WTC11 (cell line): ENCODE results near the gene SFI1. TPM values are rescaled to one million over a fixed set of nuclear protein-coding genes. Genes with fewer than 3 reads are reported as not detected.

Experiments
- ATAC-seq: fragments of 200-7000 bp; cut with Tn5 transposase; 2 replicates; pipeline ENCODE4 v1.10.0; 2021; ENCODE audit warnings: mild to moderate bottlenecking, moderate library complexity
- CTCF ChIA-PET: fragments of 300-600 bp; sonication (Branson Sonifier 250); formaldehyde crosslinking; loops from one replicate; lab custom pipeline; 2021; ENCODE audit warnings: antibody characterized with exemption; lab: Charles Lee
- POLR2A ChIA-PET: fragments of 350-600 bp; sonication (Branson Sonifier 250); formaldehyde crosslinking; loops from one replicate; lab custom pipeline; 2021; ENCODE audit warnings: antibody characterized with exemption; lab: Charles Lee
- DNase-seq: peaks from one replicate; pipeline ENCODE4 v3.0.0; 2021; ENCODE audit warnings: low spot score
- H3K27ac Mint-ChIP-seq: 2 replicates; pipeline ENCODE4 v1.8.0; 2021; ENCODE audit warnings: mixed read lengths
- H3K27me3 Mint-ChIP-seq: 2 replicates; pipeline ENCODE4 v1.8.0; 2021; ENCODE audit warnings: low read depth, mild to moderate bottlenecking, moderate library complexity, mixed read lengths
- H3K36me3 Mint-ChIP-seq: 2 replicates; pipeline ENCODE4 v1.8.0; 2021; ENCODE audit warnings: mixed read lengths
- H3K4me1 Mint-ChIP-seq: 2 replicates; pipeline ENCODE4 v1.8.0; 2022; ENCODE audit warnings: mixed read lengths
- H3K4me3 Mint-ChIP-seq: 2 replicates; pipeline ENCODE4 v1.8.0; 2021; ENCODE audit warnings: mild to moderate bottlenecking, moderate library complexity, mixed read lengths
- H3K9me3 Mint-ChIP-seq: 2 replicates; pipeline ENCODE4 v1.8.0; 2021; ENCODE audit warnings: mixed read lengths
- AFF4 ChIP-seq: sonication (generic); formaldehyde crosslinking; IDR thresholded peaks from 2 replicates; pipeline ENCODE4 v1.8.1; 2023; ENCODE audit warnings: mild to moderate bottlenecking, missing genetic modification reagents, borderline replicate concordance
- CBFB ChIP-seq: sonication (generic); formaldehyde crosslinking; IDR thresholded peaks from 2 replicates; pipeline ENCODE4 v1.8.1; 2022; ENCODE audit warnings: mild to moderate bottlenecking, low read depth, missing genetic modification reagents
- CDX4 ChIP-seq: fragments of 250-450 bp; sonication (Bioruptor Pico); IDR thresholded peaks from 2 replicates; pipeline ENCODE4 v1.9.0; 2021; ENCODE audit warnings: moderate library complexity, mild to moderate bottlenecking, inconsistent platforms, borderline replicate concordance
- CREB1 ChIP-seq: sonication (generic); formaldehyde crosslinking; IDR thresholded peaks from 2 replicates; pipeline ENCODE4 v1.8.0; 2023; ENCODE audit warnings: mild to moderate bottlenecking, missing genetic modification reagents
- E2F1 ChIP-seq: sonication (generic); formaldehyde crosslinking; IDR thresholded peaks from 2 replicates; pipeline ENCODE4 v1.8.0; 2022; ENCODE audit warnings: mild to moderate bottlenecking, missing genetic modification reagents
- ETV6 ChIP-seq: sonication (generic); formaldehyde crosslinking; IDR thresholded peaks from 2 replicates; pipeline ENCODE4 v1.8.1; 2022; ENCODE audit warnings: mild to moderate bottlenecking, missing genetic modification reagents
- FOXJ3 ChIP-seq: sonication (generic); formaldehyde crosslinking; IDR thresholded peaks from 2 replicates; pipeline ENCODE4 v1.9.0; 2021; ENCODE audit warnings: missing genetic modification reagents, mild to moderate bottlenecking, borderline replicate concordance
- JAZF1 ChIP-seq: fragments of 250-450 bp; sonication (Bioruptor Pico); IDR thresholded peaks from 2 replicates; pipeline ENCODE4 v1.9.0; 2021; ENCODE audit warnings: moderate library complexity, mild to moderate bottlenecking, inconsistent platforms
- MXD4 ChIP-seq: fragments of 250-450 bp; sonication (Bioruptor Pico); IDR thresholded peaks from 2 replicates; pipeline ENCODE4 v1.8.0; 2021; ENCODE audit warnings: mild to moderate bottlenecking, moderate library complexity, borderline replicate concordance
- NFYB ChIP-seq: sonication (generic); formaldehyde crosslinking; conservative IDR thresholded peaks from 2 replicates; pipeline ENCODE4 v1.8.0; 2022; ENCODE audit warnings: low read depth, missing genetic modification reagents
- NR3C1 ChIP-seq: sonication (generic); formaldehyde crosslinking; conservative IDR thresholded peaks from 2 replicates; pipeline ENCODE4 v1.8.1; 2023; ENCODE audit warnings: low read depth, mild to moderate bottlenecking, missing genetic modification reagents
- OVOL2 ChIP-seq: fragments of 250-450 bp; sonication (Bioruptor Pico); IDR thresholded peaks from 2 replicates; pipeline ENCODE4 v1.9.0; 2021; ENCODE audit warnings: mild to moderate bottlenecking, borderline replicate concordance
- SOX15 ChIP-seq: fragments of 250-450 bp; sonication (Bioruptor Pico); IDR thresholded peaks from 2 replicates; pipeline ENCODE4 v1.9.0; 2021; ENCODE audit warnings: mild to moderate bottlenecking
- SP1 ChIP-seq: sonication (generic); formaldehyde crosslinking; conservative IDR thresholded peaks from 2 replicates; pipeline ENCODE4 v1.8.1; 2022; ENCODE audit warnings: missing genetic modification reagents
- ZNF138 ChIP-seq: sonication (generic); formaldehyde crosslinking; conservative IDR thresholded peaks from 2 replicates; pipeline ENCODE4 v1.8.1; 2022; ENCODE audit warnings: mild to moderate bottlenecking, moderate library complexity, missing genetic modification reagents
- ZNF232 ChIP-seq: sonication (generic); formaldehyde crosslinking; IDR thresholded peaks from 2 replicates; pipeline ENCODE4 v1.8.0; 2022; ENCODE audit warnings: mild to moderate bottlenecking, missing genetic modification reagents
- ZNF263 ChIP-seq: sonication (generic); formaldehyde crosslinking; IDR thresholded peaks from 2 replicates; pipeline ENCODE4 v1.8.1; 2022; ENCODE audit warnings: low read depth, mild to moderate bottlenecking, moderate library complexity, missing genetic modification reagents
- ZNF671 ChIP-seq: fragments of 250-450 bp; sonication (Bioruptor Pico); IDR thresholded peaks from 2 replicates; pipeline ENCODE4 v1.8.0; 2021; ENCODE audit warnings: mild to moderate bottlenecking
- total RNA-seq: library from RNA; stranded (reverse); gene quantifications from 3 replicates; pipeline ENCODE4 v1.2.3, GENCODE V29; 2021
- TF ChIP-seq, protein P1 (sequence below): sonication (generic); formaldehyde crosslinking; IDR thresholded peaks from 2 replicates; pipeline ENCODE4 v1.8.0; 2022; ENCODE audit warnings: mild to moderate bottlenecking, missing genetic modification reagents
- TF ChIP-seq, protein P2 (sequence below): sonication (generic); formaldehyde crosslinking; conservative IDR thresholded peaks from 2 replicates; pipeline ENCODE4 v1.8.1; 2022; ENCODE audit warnings: mild to moderate bottlenecking, missing genetic modification reagents
- TF ChIP-seq, protein P3 (sequence below): fragments of 250-450 bp; sonication (Bioruptor Pico); IDR thresholded peaks from 2 replicates; pipeline ENCODE4 v1.9.0; 2021; ENCODE audit warnings: mild to moderate bottlenecking
- TF ChIP-seq, protein P4 (sequence below): sonication (generic); formaldehyde crosslinking; IDR thresholded peaks from 2 replicates; pipeline ENCODE4 v1.8.1; 2022; ENCODE audit warnings: missing genetic modification reagents, borderline replicate concordance
- TF ChIP-seq, protein P5 (sequence below): sonication (generic); formaldehyde crosslinking; IDR thresholded peaks from 2 replicates; pipeline ENCODE4 v1.8.0; 2022; ENCODE audit warnings: mild to moderate bottlenecking, missing genetic modification reagents

Gene SFI1
- total RNA-seq, 1 experiment from 2014 or later: 43.6 TPM

DNA sequence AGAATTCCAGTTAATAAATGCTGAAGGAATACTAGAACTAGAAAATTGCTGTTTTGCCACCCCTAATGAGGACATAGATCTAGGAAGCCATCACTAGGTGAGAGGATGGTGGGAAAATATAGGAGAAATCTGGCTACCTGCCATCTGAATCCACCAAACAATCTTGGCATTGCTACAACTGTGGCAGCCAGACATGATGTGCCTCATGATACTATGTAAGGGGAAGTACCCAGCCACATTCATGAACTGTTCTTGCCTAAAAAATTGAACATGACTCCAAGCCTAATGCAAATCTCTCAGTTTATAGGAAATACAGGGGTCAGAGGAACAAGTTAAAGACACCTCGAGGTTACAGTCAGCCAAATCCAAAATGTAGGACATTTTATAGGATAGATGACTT is 72.8 kb downstream of the SFI1 start:
- H3K27ac Mint-ChIP-seq: no peak overlapping the region
- ATAC-seq: no peak

GRCh38 chr22:31572939-31573338 is 76.6 kb downstream of the SFI1 start:
- Mint-ChIP-seq H3K27me3 (no peaks in the 10 kb centered on the region), H3K4me3 (no peak overlapping the region), H3K9me3 (no peaks in the 10 kb centered on the region), H3K36me3 (peaks cover 4% of the 10 kb centered on the region; the same call in 1 of the 2 replicates), H3K4me1 (no peaks in the 10 kb centered on the region), H3K27ac (no peak overlapping the region; the same call in 1 of the 2 replicates)
- no peak for DNase-seq
- ChIA-PET POLR2A (no interaction called here), CTCF (no interaction called here)
- TF ChIP-seq OVOL2 (CRISPR knock-in tag): no peak
- TF ChIP-seq, protein P1, sequence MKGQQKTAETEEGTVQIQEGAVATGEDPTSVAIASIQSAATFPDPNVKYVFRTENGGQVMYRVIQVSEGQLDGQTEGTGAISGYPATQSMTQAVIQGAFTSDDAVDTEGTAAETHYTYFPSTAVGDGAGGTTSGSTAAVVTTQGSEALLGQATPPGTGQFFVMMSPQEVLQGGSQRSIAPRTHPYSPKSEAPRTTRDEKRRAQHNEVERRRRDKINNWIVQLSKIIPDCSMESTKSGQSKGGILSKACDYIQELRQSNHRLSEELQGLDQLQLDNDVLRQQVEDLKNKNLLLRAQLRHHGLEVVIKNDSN (CRISPR knock-in tag): no peak
- TF ChIP-seq, protein P2, sequence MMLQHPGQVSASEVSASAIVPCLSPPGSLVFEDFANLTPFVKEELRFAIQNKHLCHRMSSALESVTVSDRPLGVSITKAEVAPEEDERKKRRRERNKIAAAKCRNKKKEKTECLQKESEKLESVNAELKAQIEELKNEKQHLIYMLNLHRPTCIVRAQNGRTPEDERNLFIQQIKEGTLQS: no peak
- no peak for TF ChIP-seq ZNF263 (CRISPR knock-in tag)
- no peak for TF ChIP-seq ZNF671 (CRISPR knock-in tag)
- no peak for TF ChIP-seq CDX4
- TF ChIP-seq, protein P3, sequence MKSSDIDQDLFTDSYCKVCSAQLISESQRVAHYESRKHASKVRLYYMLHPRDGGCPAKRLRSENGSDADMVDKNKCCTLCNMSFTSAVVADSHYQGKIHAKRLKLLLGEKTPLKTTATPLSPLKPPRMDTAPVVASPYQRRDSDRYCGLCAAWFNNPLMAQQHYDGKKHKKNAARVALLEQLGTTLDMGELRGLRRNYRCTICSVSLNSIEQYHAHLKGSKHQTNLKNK (CRISPR knock-in tag): no peak
- TF ChIP-seq FOXJ3 (CRISPR knock-in tag): no peak
- TF ChIP-seq SOX15: no peak
- TF ChIP-seq NFYB: no peak
- TF ChIP-seq, protein P4, sequence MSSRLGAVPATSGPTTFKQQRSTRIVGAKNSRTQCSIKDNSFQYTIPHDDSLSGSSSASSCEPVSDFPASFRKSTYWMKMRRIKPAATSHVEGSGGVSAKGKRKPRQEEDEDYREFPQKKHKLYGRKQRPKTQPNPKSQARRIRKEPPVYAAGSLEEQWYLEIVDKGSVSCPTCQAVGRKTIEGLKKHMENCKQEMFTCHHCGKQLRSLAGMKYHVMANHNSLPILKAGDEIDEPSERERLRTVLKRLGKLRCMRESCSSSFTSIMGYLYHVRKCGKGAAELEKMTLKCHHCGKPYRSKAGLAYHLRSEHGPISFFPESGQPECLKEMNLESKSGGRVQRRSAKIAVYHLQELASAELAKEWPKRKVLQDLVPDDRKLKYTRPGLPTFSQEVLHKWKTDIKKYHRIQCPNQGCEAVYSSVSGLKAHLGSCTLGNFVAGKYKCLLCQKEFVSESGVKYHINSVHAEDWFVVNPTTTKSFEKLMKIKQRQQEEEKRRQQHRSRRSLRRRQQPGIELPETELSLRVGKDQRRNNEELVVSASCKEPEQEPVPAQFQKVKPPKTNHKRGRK (CRISPR knock-in tag): no peak
- ATAC-seq: no peak

More for the DNA sequence above, 72.8 kb downstream of the SFI1 start:
- Mint-ChIP-seq H3K4me3 (no peak overlapping the region), H3K36me3 (peaks cover 2% of the 10 kb centered on the region; the same call in 1 of the 2 replicates), H3K4me1 (no peaks in the 10 kb centered on the region), H3K27me3 (no peaks in the 10 kb centered on the region), H3K9me3 (no peaks in the 10 kb centered on the region)
- ChIA-PET POLR2A (no interaction called here), CTCF (interaction anchor here (0.9 to 2.2 kb wide), 2 partner anchors 12 to 13 kb away, joined by 3 to 6 read pairs; no protein-coding TSS in a partner anchor)
- TF ChIP-seq, protein P5, sequence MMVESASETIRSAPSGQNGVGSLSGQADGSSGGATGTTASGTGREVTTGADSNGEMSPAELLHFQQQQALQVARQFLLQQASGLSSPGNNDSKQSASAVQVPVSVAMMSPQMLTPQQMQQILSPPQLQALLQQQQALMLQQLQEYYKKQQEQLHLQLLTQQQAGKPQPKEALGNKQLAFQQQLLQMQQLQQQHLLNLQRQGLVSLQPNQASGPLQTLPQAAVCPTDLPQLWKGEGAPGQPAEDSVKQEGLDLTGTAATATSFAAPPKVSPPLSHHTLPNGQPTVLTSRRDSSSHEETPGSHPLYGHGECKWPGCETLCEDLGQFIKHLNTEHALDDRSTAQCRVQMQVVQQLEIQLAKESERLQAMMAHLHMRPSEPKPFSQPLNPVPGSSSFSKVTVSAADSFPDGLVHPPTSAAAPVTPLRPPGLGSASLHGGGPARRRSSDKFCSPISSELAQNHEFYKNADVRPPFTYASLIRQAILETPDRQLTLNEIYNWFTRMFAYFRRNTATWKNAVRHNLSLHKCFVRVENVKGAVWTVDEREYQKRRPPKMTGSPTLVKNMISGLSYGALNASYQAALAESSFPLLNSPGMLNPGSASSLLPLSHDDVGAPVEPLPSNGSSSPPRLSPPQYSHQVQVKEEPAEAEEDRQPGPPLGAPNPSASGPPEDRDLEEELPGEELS (CRISPR knock-in tag): no peak
- no peak for TF ChIP-seq ZNF232 (CRISPR knock-in tag)
- no peak for TF ChIP-seq AFF4 (CRISPR knock-in tag)
- TF ChIP-seq JAZF1 (CRISPR knock-in tag): no peak
- no peak for TF ChIP-seq MXD4 (CRISPR knock-in tag)
- TF ChIP-seq E2F1 (CRISPR knock-in tag): no peak
- no peak for TF ChIP-seq SP1 (CRISPR knock-in tag)
- no peak for TF ChIP-seq CBFB
- TF ChIP-seq NR3C1 (CRISPR knock-in tag): no peak
- no peak for TF ChIP-seq ETV6 (CRISPR knock-in tag)
- no peak for TF ChIP-seq CREB1 (CRISPR knock-in tag)
- TF ChIP-seq ZNF138 (CRISPR knock-in tag): no peak
- no peak for DNase-seq
